ENCODE measurements around the gene MSANTD4. TPM values are rescaled to one million over a fixed set of nuclear protein-coding genes. Genes with fewer than 3 reads are reported as not detected.

Gene MSANTD4
- polyA plus RNA-seq, 1 of the 3 experiments (the other 2 are of a cell fraction): 6.2 TPM

- H4K20me1 ChIP-seq (ENCODE audit: insufficient read depth): no peaks in the 10 kb centered on the region
- H3K9me2 ChIP-seq: no peaks in the 10 kb centered on the region
- 93% methylated on average over 2 of the region's 2 CpGs for WGBS (ENCODE audit: low lambda C conversion rate)
- CTCF ChIA-PET: no interaction called here
- H3K9ac ChIP-seq: no peak overlapping the region
- TF ChIP-seq RXRA (IDR thresholded peaks at IDR 0.05; ENCODE audit: borderline replicate concordance, low read depth): no peak
- no peak for TF ChIP-seq TAF1 (IDR thresholded peaks at IDR 0.05; ENCODE audit: borderline replicate concordance, low read depth, low read length)
- TF ChIP-seq, protein P1, sequence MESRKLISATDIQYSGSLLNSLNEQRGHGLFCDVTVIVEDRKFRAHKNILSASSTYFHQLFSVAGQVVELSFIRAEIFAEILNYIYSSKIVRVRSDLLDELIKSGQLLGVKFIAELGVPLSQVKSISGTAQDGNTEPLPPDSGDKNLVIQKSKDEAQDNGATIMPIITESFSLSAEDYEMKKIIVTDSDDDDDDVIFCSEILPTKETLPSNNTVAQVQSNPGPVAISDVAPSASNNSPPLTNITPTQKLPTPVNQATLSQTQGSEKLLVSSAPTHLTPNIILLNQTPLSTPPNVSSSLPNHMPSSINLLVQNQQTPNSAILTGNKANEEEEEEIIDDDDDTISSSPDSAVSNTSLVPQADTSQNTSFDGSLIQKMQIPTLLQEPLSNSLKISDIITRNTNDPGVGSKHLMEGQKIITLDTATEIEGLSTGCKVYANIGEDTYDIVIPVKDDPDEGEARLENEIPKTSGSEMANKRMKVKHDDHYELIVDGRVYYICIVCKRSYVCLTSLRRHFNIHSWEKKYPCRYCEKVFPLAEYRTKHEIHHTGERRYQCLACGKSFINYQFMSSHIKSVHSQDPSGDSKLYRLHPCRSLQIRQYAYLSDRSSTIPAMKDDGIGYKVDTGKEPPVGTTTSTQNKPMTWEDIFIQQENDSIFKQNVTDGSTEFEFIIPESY (IDR thresholded peaks at IDR 0.05; ENCODE audit: borderline replicate concordance, low read depth): no peak
- no peak for TF ChIP-seq SIN3A (IDR thresholded peaks at IDR 0.05; ENCODE audit: borderline replicate concordance, low read depth, low read length)
- no peak for TF ChIP-seq JUND (IDR thresholded peaks at IDR 0.05)
- TF ChIP-seq EP300 (IDR thresholded peaks at IDR 0.05; ENCODE audit: borderline replicate concordance in 1 of 2, low read depth in 1 of 2, low read length in 1 of 2): no peak
- no peak for TF ChIP-seq TEAD4 (IDR thresholded peaks at IDR 0.05; ENCODE audit: borderline replicate concordance, insufficient read depth)
- no peak for TF ChIP-seq RFX5 (IDR thresholded peaks at IDR 0.05; ENCODE audit: low read length)
- TF ChIP-seq GABPA (IDR thresholded peaks at IDR 0.05; ENCODE audit: low read depth): no peak
- TF ChIP-seq MEF2A (IDR thresholded peaks at IDR 0.05; ENCODE audit: borderline replicate concordance, low read depth): no peak
- no peak for DNase-seq
- H3K27me3 ChIP-seq (ENCODE audit: insufficient read depth): no peaks in the 10 kb centered on the region
- H2AFZ ChIP-seq (ENCODE audit: low read depth): no peak overlapping the region
- POLR2A ChIA-PET: no interaction called here
- no peak overlapping the region for H3K4me2 ChIP-seq
- no peaks in the 10 kb centered on the region for H3F3A ChIP-seq (replicated peaks; ENCODE audit: insufficient read depth)
- no peaks in the 10 kb centered on the region for H3K9me3 ChIP-seq
- no peaks in the 10 kb centered on the region for H3K79me2 ChIP-seq (ENCODE audit: insufficient read depth)
- no peaks in the 10 kb centered on the region for H3K36me3 ChIP-seq (replicated peaks in 1 of 2; ENCODE audit: control insufficient read depth in 1 of 2, insufficient read depth in 2 of 2, low read length in 1 of 2)
- H3K4me1 ChIP-seq (ENCODE audit: control insufficient read depth in 1 of 2, insufficient read depth in 2 of 2, low read depth in 1 of 2, low read length in 1 of 2): no peaks in the 10 kb centered on the region
- H3K4me3 ChIP-seq (ENCODE audit: low read depth in 2 of 2, low read length in 1 of 2): no peak overlapping the region
- H3K27ac ChIP-seq (ENCODE audit: low read depth in 2 of 2, low read length in 1 of 2): no peak overlapping the region
Measured at GRCh38 chr11:106032861-106033260, 10.8 kb upstream of the MSANTD4 start.

GRCh38 chr11:106031936-106032335 lies 9.9 kb upstream of the MSANTD4 start:
- Histone ChIP-seq H3K27me3 (ENCODE audit: insufficient read depth) (no peaks in the 10 kb centered on the region), H3K36me3 (replicated peaks in 1 of 2; ENCODE audit: control insufficient read depth in 1 of 2, insufficient read depth in 2 of 2, low read length in 1 of 2) (no peaks in the 10 kb centered on the region), H3K9me3 (no peaks in the 10 kb centered on the region), H3F3A (replicated peaks; ENCODE audit: insufficient read depth) (no peaks in the 10 kb centered on the region), H3K4me1 (ENCODE audit: control insufficient read depth in 1 of 2, insufficient read depth in 2 of 2, low read depth in 1 of 2, low read length in 1 of 2) (no peaks in the 10 kb centered on the region), H3K27ac (ENCODE audit: low read depth in 2 of 2, low read length in 1 of 2) (no peak overlapping the region), H3K4me2 (no peak overlapping the region), H3K79me2 (ENCODE audit: insufficient read depth) (no peaks in the 10 kb centered on the region), H3K9me2 (no peaks in the 10 kb centered on the region), H3K4me3 (ENCODE audit: low read depth in 2 of 2, low read length in 1 of 2) (no peak overlapping the region), H3K9ac (no peak overlapping the region), H4K20me1 (ENCODE audit: insufficient read depth) (no peaks in the 10 kb centered on the region), H2AFZ (ENCODE audit: low read depth) (no peak overlapping the region)
- no peak for DNase-seq
- 48% methylated on average over 3 of the region's 3 CpGs for WGBS (ENCODE audit: low lambda C conversion rate)
- ChIA-PET CTCF (no interaction called here), POLR2A (no interaction called here)
- no peak for TF ChIP-seq TAF1 (IDR thresholded peaks at IDR 0.05; ENCODE audit: borderline replicate concordance, low read depth, low read length)
- TF ChIP-seq ELF1 (IDR thresholded peaks at IDR 0.05): no peak
- TF ChIP-seq SMC3 (IDR thresholded peaks at IDR 0.05; ENCODE audit: low read depth, low read length): no peak
- TF ChIP-seq GABPA (IDR thresholded peaks at IDR 0.05; ENCODE audit: low read depth): no peak
- TF ChIP-seq CHD2 (IDR thresholded peaks at IDR 0.05; ENCODE audit: low read length, partially characterized antibody): no peak
- TF ChIP-seq POLR2AphosphoS5 (IDR thresholded peaks at IDR 0.05; ENCODE audit: low read depth, low read length): no peak

Measured in SK-N-SH (cell line).